PFSK-1 (cell line): ENCODE measurements around the gene GPNMB.

Source experiments
- POLR2AphosphoS5 ChIP-seq: IDR thresholded peaks from 2 replicates; pipeline ENCODE4 v1.6.1; 2012; ENCODE audit warnings: low read depth, mild to moderate bottlenecking, control low read depth, low read length, moderate library complexity
- REST ChIP-seq, 2 experiments: IDR thresholded peaks; 2 replicates each; pipeline versions ENCODE4 v1.6.1 to v1.8.0; 2011 to 2012; ENCODE audit warnings: low read depth in 2 of 2, low read length in 2 of 2, control low read depth in 1 of 2, inconsistent platforms in 1 of 2, mild to moderate bottlenecking in 1 of 2, moderate library complexity in 1 of 2; ENCODE audit not compliant: insufficient read depth in 1 of 2
- SIN3A ChIP-seq: IDR thresholded peaks from 2 replicates; pipeline ENCODE4 v1.6.1; 2012; ENCODE audit warnings: mild to moderate bottlenecking, low read length, moderate library complexity, borderline replicate concordance; ENCODE audit not compliant: insufficient read depth
- TAF1 ChIP-seq: IDR thresholded peaks from 2 replicates; pipeline ENCODE4 v1.6.1; 2012; ENCODE audit warnings: low read length, control low read depth, borderline replicate concordance; ENCODE audit not compliant: insufficient read depth

GRCh38 chr7:23266918-23267317 is 20.3 kb downstream of the GPNMB start:
- TF ChIP-seq SIN3A: no peak
- TF ChIP-seq REST (IDR thresholded peaks at IDR 0.05; ENCODE audit: insufficient read depth in 1 of 2, low read depth in 2 of 2, low read length in 2 of 2): no peak
- no peak for TF ChIP-seq POLR2AphosphoS5
- TF ChIP-seq TAF1: no peak
